HepG2 (cell line): ENCODE measurements around the gene TRIM3. TPM values are rescaled to one million over a fixed set of nuclear protein-coding genes. Genes with fewer than 3 reads are reported as not detected.

Experiments
- ATAC-seq: fragments of 200-7000 bp; cut with Tn5 transposase; 3 replicates; pipeline ENCODE4 v1.9.1; 2020; ENCODE audit warnings: mild to moderate bottlenecking, moderate library complexity
- BruUV-seq: library from RNA; stranded (reverse); fragments of 400-500 nt; replicated peaks from 2 replicates; lab custom pipeline; 2021; lab: Mats Ljungman, UMichigan
- CTCF ChIA-PET: fragments of 300-600 bp; formaldehyde crosslinking; extraction: SDS; loops from one replicate; lab custom pipeline; 2021; ENCODE audit warnings: low total read pairs, inconsistent platforms, low intra/inter-chr PET ratio; lab: Yijun Ruan, JAX
- POLR2A ChIA-PET: fragments of 350-600 bp; sonication (Branson Sonifier 250); formaldehyde crosslinking; loops from one replicate; lab custom pipeline; 2020; ENCODE audit warnings: antibody characterized with exemption, inconsistent platforms; lab: Yijun Ruan, JAX
- DNase-seq: peaks from one replicate; pipeline ENCODE4 v3.0.0-alpha.2; 2015; ENCODE audit warnings: low spot score
- FAIRE-seq: peaks from 3 replicates; lab custom pipeline; 2011; peaks lifted over from hg19 to GRCh38; lab: Jason Lieb, UNC
- H2AFZ ChIP-seq: one replicate; pipeline ENCODE4 v1.6.1; 2011; ENCODE audit warnings: low read length, inconsistent platforms
- H3K27ac ChIP-seq: fragments of 300-600 bp; 3 replicates; pipeline ENCODE4 v1.8.0; 2011; ENCODE audit warnings: mixed run types, mild to moderate bottlenecking, mixed read lengths, low read length, inconsistent platforms; ENCODE audit not compliant: insufficient read depth; ENCODE audit errors: extremely low read length
- H3K27me3 ChIP-seq, 2 experiments: fragments of 200-600 bp in 1 of 2; 2 replicates in 1 of 2; 3 replicates in 1 of 2; pipeline versions ENCODE4 v1.6.0 to v1.8.0; 2011; ENCODE audit warnings: low read length in 2 of 2, mild to moderate bottlenecking in 2 of 2, moderate library complexity in 2 of 2, inconsistent platforms in 1 of 2; ENCODE audit not compliant: insufficient read depth in 2 of 2, control insufficient read depth in 1 of 2
- H3K36me3 ChIP-seq, 2 experiments: fragments of 200-600 bp in 1 of 2; replicated peaks in 1 of 2; 2 replicates in 1 of 2; 3 replicates in 1 of 2; pipeline versions ENCODE4 v1.5.1 to v1.8.0; 2011; ENCODE audit warnings: low read length in 2 of 2, inconsistent platforms in 1 of 2; ENCODE audit not compliant: insufficient read depth in 2 of 2, control insufficient read depth in 1 of 2
- H3K4me1 ChIP-seq: 2 replicates; pipeline ENCODE4 v1.5.1; 2012; ENCODE audit warnings: low read length, inconsistent platforms; ENCODE audit not compliant: insufficient read depth
- H3K4me2 ChIP-seq: 2 replicates; pipeline ENCODE4 v1.6.0; 2011; ENCODE audit warnings: low read depth, low read length, inconsistent platforms
- H3K4me3 ChIP-seq, 3 experiments: fragments of 200-600 bp in 1 of 3; sonication (generic), shearing (Covaris generic) in 1 of 3; replicated peaks in 1 of 3; 2 replicates each; pipeline ENCODE4 v1.5.1; 2011 to 2016; ENCODE audit warnings: low read length in 3 of 3, inconsistent platforms in 2 of 3, low read depth in 2 of 3, mild to moderate bottlenecking in 2 of 3, control low read depth in 1 of 3, mixed read lengths in 1 of 3; ENCODE audit not compliant: insufficient read depth in 1 of 3
- H3K79me2 ChIP-seq: one replicate; pipeline ENCODE4 v1.6.1; 2011; ENCODE audit warnings: low read length, inconsistent platforms; ENCODE audit not compliant: insufficient read depth
- H3K9ac ChIP-seq: 2 replicates; pipeline ENCODE4 v1.6.0; 2011; ENCODE audit warnings: mild to moderate bottlenecking, low read depth, low read length, inconsistent platforms; ENCODE audit not compliant: insufficient read depth
- H3K9me3 ChIP-seq: 2 replicates; pipeline ENCODE4 v1.5.1; 2012; ENCODE audit warnings: mild to moderate bottlenecking, low read length
- H4K20me1 ChIP-seq: 2 replicates; pipeline ENCODE4 v1.6.0; 2011; ENCODE audit warnings: inconsistent platforms, mild to moderate bottlenecking, low read length, moderate library complexity; ENCODE audit not compliant: insufficient read depth
- ELF3 ChIP-seq: IDR thresholded peaks from 2 replicates; pipeline ENCODE4 v1.6.1; 2016; ENCODE audit warnings: missing genetic modification reagents, missing compliant biosample characterization
- FOXM1 ChIP-seq: sonication (generic); formaldehyde crosslinking; IDR thresholded peaks from 2 replicates; pipeline ENCODE4 v1.5.0; 2020; ENCODE audit warnings: missing genetic modification reagents
- GZF1 ChIP-seq: sonication (generic); formaldehyde crosslinking; IDR thresholded peaks from 2 replicates; pipeline ENCODE4 v1.5.1; 2020; ENCODE audit warnings: mild to moderate bottlenecking, missing genetic modification reagents
- HOXA7 ChIP-seq: sonication (generic); formaldehyde crosslinking; IDR thresholded peaks from 2 replicates; pipeline ENCODE4 v1.8.1; 2022; ENCODE audit warnings: mild to moderate bottlenecking, missing genetic modification reagents, moderate library complexity
- KLF15 ChIP-seq: sonication (generic); formaldehyde crosslinking; IDR thresholded peaks from 2 replicates; pipeline ENCODE4 v1.8.1; 2023; ENCODE audit warnings: borderline replicate concordance, mild to moderate bottlenecking, inconsistent platforms, missing genetic modification reagents, mixed read lengths
- NCOA2 ChIP-seq: sonication (generic); formaldehyde crosslinking; IDR thresholded peaks from 2 replicates; pipeline ENCODE4 v1.8.0; 2022; ENCODE audit warnings: inconsistent platforms
- SNAI1 ChIP-seq: sonication (generic); formaldehyde crosslinking; IDR thresholded peaks from 2 replicates; pipeline ENCODE4 v1.5.0; 2020; ENCODE audit warnings: mild to moderate bottlenecking, missing genetic modification reagents, borderline replicate concordance
- YY1 ChIP-seq: IDR thresholded peaks from 2 replicates; pipeline ENCODE4 v1.6.1; 2011; ENCODE audit warnings: low read length, low read depth, moderate library complexity, mild to moderate bottlenecking; ENCODE audit not compliant: insufficient read depth, insufficient replicate concordance
- ZBED4 ChIP-seq: sonication (generic); formaldehyde crosslinking; IDR thresholded peaks from 2 replicates; pipeline ENCODE4 v1.4.0; 2020; ENCODE audit warnings: missing genetic modification reagents, borderline replicate concordance
- ZNF484 ChIP-seq: sonication (generic); formaldehyde crosslinking; IDR thresholded peaks from 2 replicates; pipeline ENCODE4 v1.5.1; 2020; ENCODE audit warnings: mild to moderate bottlenecking, low read depth, missing genetic modification reagents, borderline replicate concordance
- ZNF768 ChIP-seq: sonication (generic); formaldehyde crosslinking; IDR thresholded peaks from 2 replicates; pipeline ENCODE4 v1.4.0; 2020; ENCODE audit warnings: missing genetic modification reagents
- ZNF800 ChIP-seq: sonication (generic); formaldehyde crosslinking; IDR thresholded peaks from 2 replicates; pipeline ENCODE4 v1.4.0; 2020; ENCODE audit warnings: missing genetic modification reagents
- WGBS: methylation state at CpG from one replicate; pipeline ENCODE4 v1.1.6; 2017; ENCODE audit warnings: low lambda C conversion rate; 5-methylcytosine and 5-hydroxymethylcytosine counted together
- in situ Hi-C: cut with HindIII; loops from 2 replicates; pipeline ENCODE4 v1.10.0; 2017; ENCODE audit warnings: low pct_unique_long_range_greater_than_20kb; ENCODE audit not compliant: extremely low pct_ligation_motif_present
- intact Hi-C: fragments of 100-400 bp; cut with micrococcal nuclease; formaldehyde crosslinking; loops from one replicate; pipeline ENCODE4 v1.10.0; 2022; ENCODE audit not compliant: unreplicated experiment
- polyA plus RNA-seq, 8 experiments: library from polyadenylated mRNA; depleted of rRNA in 3 of 8; stranded (reverse) in 7 of 8; unstranded in 1 of 8; fragments of >200 nt; fragmentation: Illumina TruSeq in 4 of 8; extraction: Trizol in 4 of 8; gene quantifications; 2 replicates each; pipeline versions ENCODE4 v1.2.1 to v1.2.3, GENCODE V29; 2011 to 2016; ENCODE audit warnings: low read depth in 4 of 8, missing spikeins in 1 of 8, mixed read lengths in 1 of 8; ENCODE audit not compliant: insufficient read depth in 1 of 8
- total RNA-seq, 5 experiments: library from RNA; depleted of rRNA; stranded (reverse); fragments of >200 nt; fragmentation: Illumina TruSeq; extraction: Trizol; gene quantifications; 2 replicates each; pipeline ENCODE4 v1.2.3, GENCODE V29; 2016; ENCODE audit warnings: low read depth in 1 of 5

TRIM3 gene
- total and polyA plus RNA-seq, 2 of the 13 experiments (the other 11 are each of a cell fraction or from before 2014, with no cell fraction given): 3.6 to 6.3 TPM

GRCh38 chr11:6405052-6405667 lies 68.6 kb downstream of the TRIM3 start:
- Histone ChIP-seq H3K4me2 (no peak overlapping the region), H3K79me2 (no peaks in the 10 kb centered on the region), H3K36me3 (no peaks in the 10 kb centered on the region), H3K9me3 (no peaks in the 10 kb centered on the region), H3K4me1 (peaks cover 27% of the 10 kb centered on the region), H3K9ac (no peak overlapping the region), H3K27me3 (peaks cover 0 to 1% of the 10 kb centered on the region in 2 experiments; a peak in 1 of 5 replicates), H3K27ac (no peak overlapping the region), H2AFZ (no peak overlapping the region), H4K20me1 (no peaks in the 10 kb centered on the region), H3K4me3 (no peak overlapping the region)
- 59% methylated on average over 2 of the region's 13 CpGs for WGBS
- TF ChIP-seq ZNF484 (CRISPR knock-in tag) (no peak), ZNF768 (CRISPR knock-in tag) (no peak), ZBED4 (CRISPR knock-in tag) (no peak), KLF15 (CRISPR knock-in tag) (no peak), NCOA2 (CRISPR knock-in tag) (no peak), SNAI1 (no peak), HOXA7 (CRISPR knock-in tag) (no peak), GZF1 (CRISPR knock-in tag) (no peak), ELF3 (CRISPR knock-in tag) (no peak), FOXM1 (no peak), YY1 (no peak), ZNF800 (CRISPR knock-in tag) (no peak)
- no TSS peak for BruUV-seq
- POLR2A ChIA-PET: no interaction called here
- in situ Hi-C loops (no loop called here), intact Hi-C loops (no loop called here)
- no peak for ATAC-seq
- DNase-seq: no peak
- no peak for FAIRE-seq
- CTCF ChIA-PET: no interaction called here
